Fibroblast of mammary gland (primary cell): ENCODE measurements around the gene NRAS.
A peak's percentile ranks its signal among the peaks of the same experiment; 100 is the strongest.
"Not testable (repeated sequence)": the region's sequence is repeated elsewhere in the genome, so short reads cannot be mapped to it uniquely, and the experiment has no call there.

ENCODE experiments used
- DNase-seq: peaks from one replicate; pipeline ENCODE4 v3.0.0-alpha.2; 2010; ENCODE audit warnings: low read depth
- H3K4me3 ChIP-seq: 2 replicates; pipeline ENCODE4 v1.5.1; 2011; ENCODE audit warnings: low read depth, mild to moderate bottlenecking, low read length, moderate library complexity; ENCODE audit not compliant: control insufficient read depth
- CTCF ChIP-seq: conservative IDR thresholded peaks from 2 replicates; pipeline ENCODE4 v1.5.1; 2011; ENCODE audit warnings: low read depth, low read length, inconsistent platforms; ENCODE audit not compliant: control insufficient read depth, insufficient read depth

The NRAS gene

GRCh38 chr1:114756009-114756892, 39.7 kb upstream of the NRAS start:
- no peak for TF ChIP-seq CTCF
- peak; percentile 3 for DNase-seq
- H3K4me3 ChIP-seq, result peak overlapping the region; percentile 94

- no peak for TF ChIP-seq CTCF
- peak; percentile 8 for DNase-seq
- peak overlapping the region; percentile 94 for H3K4me3 ChIP-seq
These were observed 38.7 kb upstream of the NRAS start for GRCh38 chr1:114755006-114755931.

GRCh38 chr1:114753702-114754101, 37.1 kb upstream of the NRAS start:
- not testable (repeated sequence) for DNase-seq, H3K4me3 ChIP-seq

- TF ChIP-seq CTCF, result no peak
- DNase-seq, result no peak
- H3K4me3 ChIP-seq, result no peak overlapping the region
These were observed 36.6 kb upstream of the NRAS start for GRCh38 chr1:114753143-114753542.

DNA sequence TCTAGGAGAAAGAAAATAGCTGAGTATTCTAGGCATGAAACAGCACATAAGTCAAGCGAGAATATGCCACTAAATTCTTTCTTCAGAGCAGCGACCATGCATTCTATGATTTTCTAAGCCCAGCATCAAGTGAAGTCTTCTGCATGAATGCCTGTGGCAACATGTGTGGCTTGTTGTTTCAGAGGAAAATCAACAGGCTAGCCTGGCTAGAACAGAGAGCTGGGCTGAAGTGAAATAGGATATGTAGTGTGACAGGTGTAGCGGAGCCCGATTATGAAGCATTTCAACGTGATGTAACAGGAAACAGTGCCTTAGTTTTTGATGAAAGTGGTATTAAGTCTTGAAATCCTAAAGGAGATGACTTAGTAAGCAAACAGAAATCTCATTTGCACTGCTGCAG, 34.2 kb upstream of the NRAS start:
- TF ChIP-seq CTCF, result no peak
- H3K4me3 ChIP-seq, result no peak overlapping the region
- DNase-seq, result no peak

DNA sequence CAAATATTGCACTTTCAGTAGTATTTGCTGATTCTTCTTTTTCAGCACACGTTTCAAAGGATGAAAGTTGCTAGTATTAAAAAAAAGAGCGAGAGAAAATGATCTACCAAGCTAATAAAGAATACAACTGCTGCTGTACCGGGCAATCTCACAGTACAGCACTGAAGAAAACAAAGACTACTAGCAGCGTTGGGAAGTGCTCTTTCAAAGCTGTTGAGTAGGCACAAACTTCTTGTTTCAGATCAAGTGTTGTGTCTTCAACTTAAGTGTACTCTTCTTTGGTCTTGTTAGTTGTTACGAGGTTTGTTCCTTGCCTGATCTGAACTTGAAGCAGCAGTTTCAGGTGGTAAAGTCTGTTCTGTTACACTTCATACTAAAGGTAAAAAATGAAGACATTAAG, 33.3 kb upstream of the NRAS start:
- no peak overlapping the region for H3K4me3 ChIP-seq
- no peak for TF ChIP-seq CTCF
- no peak for DNase-seq

DNA sequence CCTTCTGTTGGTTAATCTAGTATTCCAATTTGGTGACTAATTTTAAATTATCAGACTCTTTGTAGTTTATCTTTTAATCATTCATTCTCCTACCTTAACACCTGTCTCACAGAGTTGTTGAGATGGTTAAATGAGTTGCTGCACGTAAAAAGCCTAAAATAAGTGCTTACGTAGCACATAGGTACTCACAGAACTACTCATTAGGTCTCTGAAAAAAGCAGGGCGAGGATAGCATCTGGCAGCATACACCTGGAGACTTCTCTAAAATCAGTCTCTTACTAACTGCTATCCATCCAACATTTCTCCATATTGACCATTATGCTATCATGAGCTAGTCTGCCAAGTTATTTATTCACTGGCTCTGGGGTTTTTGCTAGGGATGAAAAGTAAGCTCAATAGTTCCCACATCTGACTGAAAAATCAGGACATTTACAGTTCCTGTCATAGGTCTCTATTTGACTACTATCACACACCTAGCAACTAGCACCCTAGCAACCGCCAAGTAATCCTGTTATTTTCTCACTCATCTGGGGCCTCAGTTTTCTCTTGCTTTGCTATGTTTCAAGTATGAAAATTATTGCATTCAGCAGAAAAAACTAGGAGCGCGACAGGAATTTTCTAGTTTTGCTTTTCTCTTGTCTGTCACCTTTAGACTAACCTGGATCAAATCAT, 30.0 kb upstream of the NRAS start:
- H3K4me3 ChIP-seq, result no peak overlapping the region
- TF ChIP-seq CTCF, result no peak
- no peak for DNase-seq
